ENCODE results near the gene NLK. TPM values are rescaled to one million over a fixed set of nuclear protein-coding genes. Genes with fewer than 3 reads are reported as not detected.

The NLK gene
- total and polyA plus RNA-seq, 10 of the 15 experiments (the other 5 are each of a cell fraction or from before 2014, with no cell fraction given) = 5.0 to 22.9 (median 15.0) TPM

DNA sequence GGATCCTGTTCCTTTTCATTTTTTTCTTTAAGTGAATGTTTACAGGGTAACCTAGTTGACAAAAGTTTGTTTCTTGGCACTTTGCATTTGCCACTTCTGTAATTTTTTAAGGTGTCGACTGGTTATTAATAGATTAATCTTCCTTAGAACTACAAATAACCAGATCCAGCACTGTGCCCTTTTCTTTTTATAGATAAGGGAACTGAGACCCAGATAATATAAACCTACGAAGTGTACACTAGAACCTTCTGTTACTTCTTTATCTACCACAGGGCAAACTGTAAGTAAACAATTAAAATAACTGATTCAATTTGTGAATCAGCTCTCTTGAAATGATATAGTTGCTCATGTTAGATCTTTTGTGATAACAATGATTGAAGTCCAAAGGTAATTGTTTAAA lies 55.4 kb downstream of the NLK start (continued):
- no peak for TF ChIP-seq ZBTB11 (CRISPR knock-in tag; IDR thresholded peaks at IDR 0.05)
- peak; percentile 83 for TF ChIP-seq MTA2 (IDR thresholded peaks at IDR 0.05; ENCODE audit: low read depth)
- TF ChIP-seq SMAD1 (IDR thresholded peaks at IDR 0.05; ENCODE audit: low read depth, partially characterized antibody) = no peak
- TF ChIP-seq FOXK2 (IDR thresholded peaks at IDR 0.05) = no peak
- TF ChIP-seq LARP7 (IDR thresholded peaks at IDR 0.05) = no peak
- TF ChIP-seq EGR1 (IDR thresholded peaks at IDR 0.05; ENCODE audit: borderline replicate concordance in 1 of 2, low read depth in 2 of 2, low read length in 2 of 2) = no peak
- TF ChIP-seq NFYA (IDR thresholded peaks at IDR 0.05; ENCODE audit: borderline replicate concordance, low read depth, low read length) = no peak
- TF ChIP-seq MAX (IDR thresholded peaks at IDR 0.05; ENCODE audit: low read depth, low read length) = no peak
- no peak for TF ChIP-seq TAF1 (IDR thresholded peaks at IDR 0.05; ENCODE audit: borderline replicate concordance, low read depth, low read length)
- TF ChIP-seq, protein P1, sequence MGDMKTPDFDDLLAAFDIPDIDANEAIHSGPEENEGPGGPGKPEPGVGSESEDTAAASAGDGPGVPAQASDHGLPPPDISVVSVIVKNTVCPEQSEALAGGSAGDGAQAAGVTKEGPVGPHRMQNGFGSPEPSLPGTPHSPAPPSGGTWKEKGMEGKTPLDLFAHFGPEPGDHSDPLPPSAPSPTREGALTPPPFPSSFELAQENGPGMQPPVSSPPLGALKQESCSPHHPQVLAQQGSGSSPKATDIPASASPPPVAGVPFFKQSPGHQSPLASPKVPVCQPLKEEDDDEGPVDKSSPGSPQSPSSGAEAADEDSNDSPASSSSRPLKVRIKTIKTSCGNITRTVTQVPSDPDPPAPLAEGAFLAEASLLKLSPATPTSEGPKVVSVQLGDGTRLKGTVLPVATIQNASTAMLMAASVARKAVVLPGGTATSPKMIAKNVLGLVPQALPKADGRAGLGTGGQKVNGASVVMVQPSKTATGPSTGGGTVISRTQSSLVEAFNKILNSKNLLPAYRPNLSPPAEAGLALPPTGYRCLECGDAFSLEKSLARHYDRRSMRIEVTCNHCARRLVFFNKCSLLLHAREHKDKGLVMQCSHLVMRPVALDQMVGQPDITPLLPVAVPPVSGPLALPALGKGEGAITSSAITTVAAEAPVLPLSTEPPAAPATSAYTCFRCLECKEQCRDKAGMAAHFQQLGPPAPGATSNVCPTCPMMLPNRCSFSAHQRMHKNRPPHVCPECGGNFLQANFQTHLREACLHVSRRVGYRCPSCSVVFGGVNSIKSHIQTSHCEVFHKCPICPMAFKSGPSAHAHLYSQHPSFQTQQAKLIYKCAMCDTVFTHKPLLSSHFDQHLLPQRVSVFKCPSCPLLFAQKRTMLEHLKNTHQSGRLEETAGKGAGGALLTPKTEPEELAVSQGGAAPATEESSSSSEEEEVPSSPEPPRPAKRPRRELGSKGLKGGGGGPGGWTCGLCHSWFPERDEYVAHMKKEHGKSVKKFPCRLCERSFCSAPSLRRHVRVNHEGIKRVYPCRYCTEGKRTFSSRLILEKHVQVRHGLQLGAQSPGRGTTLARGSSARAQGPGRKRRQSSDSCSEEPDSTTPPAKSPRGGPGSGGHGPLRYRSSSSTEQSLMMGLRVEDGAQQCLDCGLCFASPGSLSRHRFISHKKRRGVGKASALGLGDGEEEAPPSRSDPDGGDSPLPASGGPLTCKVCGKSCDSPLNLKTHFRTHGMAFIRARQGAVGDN (IDR thresholded peaks at IDR 0.05) = no peak
- no peak for TF ChIP-seq ZBTB4 (CRISPR knock-in tag; IDR thresholded peaks at IDR 0.05)
- peak; percentile 54 for TF ChIP-seq SKIL (IDR thresholded peaks at IDR 0.05; ENCODE audit: low read depth, poor library complexity, severe bottlenecking)
- no peak for TF ChIP-seq ZNF274 (IDR thresholded peaks at IDR 0.05; ENCODE audit: insufficient read depth, insufficient read length)
- no peak for TF ChIP-seq ATF2 (IDR thresholded peaks at IDR 0.05; ENCODE audit: low read length)
- TF ChIP-seq TBL1XR1 (IDR thresholded peaks at IDR 0.05; ENCODE audit: low read depth, low read length) = no peak
- no peak for TF ChIP-seq SREBF1 (IDR thresholded peaks at IDR 0.05; ENCODE audit: low read length)

Data from GM12878 (cell line).